Left forelimb (tissue), 1 donor: ENCODE results near the gene PRTFDC1.
"Not testable (repeated sequence)": the region's sequence is repeated elsewhere in the genome, so short reads cannot be mapped to it uniquely, and the experiment has no call there.

Experiments
- DNase-seq: peaks from one replicate; pipeline ENCODE4 v3.0.0-alpha.2; 2018; ENCODE audit warnings: low spot score

The PRTFDC1 gene

DNA sequence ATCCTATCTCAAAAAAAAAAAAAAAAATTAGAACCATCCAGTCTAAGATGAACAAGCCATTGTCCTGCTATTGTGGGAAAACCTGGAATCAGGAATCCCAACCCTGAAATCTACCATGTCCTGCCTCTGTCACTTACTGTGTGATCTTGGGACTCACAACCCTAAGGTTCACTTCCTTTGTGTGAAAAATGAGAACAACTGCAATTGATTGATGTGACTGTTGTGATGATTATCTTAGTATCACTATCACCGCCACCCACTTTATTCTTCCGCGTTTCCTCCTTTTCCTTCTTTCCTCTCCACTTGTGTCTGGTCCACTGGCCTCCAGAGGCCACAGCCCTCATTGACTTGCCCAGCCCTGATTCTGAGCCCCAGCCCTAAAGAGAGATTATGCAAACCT lies 12.6 kb upstream of the PRTFDC1 start:
- DNase-seq: no peak

- no peak for DNase-seq
Observed at GRCh38 chr10:24963521-24964041, 11.2 kb upstream of the PRTFDC1 start.

GRCh38 chr10:24962995-24963394 lies 10.6 kb upstream of the PRTFDC1 start:
- DNase-seq: no peak

DNA sequence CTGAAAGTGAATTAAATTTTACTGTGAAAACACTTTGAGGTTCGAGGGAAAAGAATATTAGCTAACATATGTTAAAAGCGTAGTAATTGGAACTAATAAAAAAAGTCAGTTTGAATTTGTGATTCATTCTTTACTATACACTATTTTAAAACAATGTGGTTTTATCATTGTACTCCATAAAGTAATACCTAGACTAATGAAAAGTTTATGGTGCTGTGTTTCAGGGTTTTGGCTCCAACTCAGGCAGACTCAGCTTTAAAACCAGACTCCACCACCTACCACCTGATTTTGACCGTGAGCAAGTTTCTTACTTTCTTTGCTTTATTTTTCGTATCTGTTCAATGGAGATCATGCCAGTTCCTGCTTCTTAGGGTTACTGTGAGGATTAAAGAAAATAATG lies 9.2 kb upstream of the PRTFDC1 start:
- no peak for DNase-seq

- DNase-seq: no peak
Observed at GRCh38 chr10:24959382-24959730, 7.0 kb upstream of the PRTFDC1 start.

GRCh38 chr10:24958721-24959381 lies 6.4 kb upstream of the PRTFDC1 start:
- peak; percentile 72 for DNase-seq

- DNase-seq: no peak
Observed at GRCh38 chr10:24958091-24958720, 5.8 kb upstream of the PRTFDC1 start.

DNA sequence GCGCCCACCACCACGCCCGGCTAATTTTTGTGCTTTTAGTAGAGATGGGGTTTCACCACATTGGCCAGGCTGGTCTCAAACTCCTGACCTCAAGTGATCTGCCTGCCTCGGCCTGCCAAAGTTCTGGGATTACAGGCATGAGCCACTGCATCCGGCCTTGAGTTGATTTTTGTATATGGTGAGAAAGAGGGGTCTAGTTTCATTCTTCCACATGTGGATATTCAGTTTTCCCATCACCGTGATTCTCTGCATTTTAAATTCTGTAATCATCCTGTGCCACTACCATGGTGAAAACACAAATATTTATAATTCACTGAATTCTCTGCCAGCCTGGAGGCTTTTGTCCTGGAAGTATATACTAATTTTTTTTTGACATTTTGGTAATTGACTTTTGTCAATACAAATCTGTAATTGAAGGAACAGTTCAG lies 5.2 kb upstream of the PRTFDC1 start:
- DNase-seq: not testable (repeated sequence)

GRCh38 chr10:24953675-24954074 lies 1.3 kb upstream of the PRTFDC1 start:
- no peak for DNase-seq

- peak; percentile 83 for DNase-seq
Observed at GRCh38 chr10:24952707-24953645, 570 bp upstream of the PRTFDC1 start.

- no peak for DNase-seq
Observed at GRCh38 chr10:24951201-24952142, 934 bp downstream of the PRTFDC1 start.

GRCh38 chr10:24950439-24950838 lies 2.0 kb downstream of the PRTFDC1 start:
- DNase-seq: no peak

GRCh38 chr10:24949616-24950015 lies 2.8 kb downstream of the PRTFDC1 start:
- no peak for DNase-seq

GRCh38 chr10:24947304-24948097 lies 4.9 kb downstream of the PRTFDC1 start:
- no peak for DNase-seq

DNA sequence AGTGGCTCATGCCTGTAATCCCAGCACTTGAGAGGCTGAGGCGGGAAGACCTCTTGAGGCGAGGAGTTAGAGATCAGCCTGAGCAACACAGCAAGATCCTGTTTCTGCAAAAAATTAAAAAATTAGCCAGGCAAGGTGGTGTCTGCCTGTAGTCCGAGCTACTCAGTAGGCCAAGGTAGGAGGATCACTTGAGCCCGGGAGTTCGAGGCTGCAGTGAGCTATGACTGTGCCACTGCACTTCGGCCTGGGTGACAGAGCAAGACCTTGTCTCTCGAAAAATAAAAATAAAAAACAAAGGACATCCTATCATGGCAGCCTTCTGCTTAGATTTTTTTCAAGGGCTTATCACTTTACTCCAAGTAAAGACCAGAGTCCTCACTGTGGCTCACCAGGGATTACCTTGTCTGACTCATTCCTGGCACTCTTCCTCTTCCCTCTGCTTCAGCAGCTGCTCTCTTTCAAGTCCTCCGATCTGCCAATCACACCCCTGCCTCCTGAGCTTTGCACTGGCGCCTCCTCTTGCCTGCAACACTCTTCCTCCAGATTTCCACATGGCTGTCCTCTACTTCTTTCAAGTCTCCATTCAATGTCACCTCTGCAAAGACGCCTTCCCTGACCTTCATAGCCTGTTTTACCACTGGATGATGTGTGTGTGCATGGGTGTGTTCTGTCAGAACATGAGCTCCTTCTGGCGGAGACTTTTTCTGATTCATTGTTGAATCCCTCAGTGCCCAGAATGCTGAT lies 7.7 kb downstream of the PRTFDC1 start:
- no peak for DNase-seq

GRCh38 chr10:24938525-24938924 lies 13.9 kb downstream of the PRTFDC1 start:
- no peak for DNase-seq

DNA sequence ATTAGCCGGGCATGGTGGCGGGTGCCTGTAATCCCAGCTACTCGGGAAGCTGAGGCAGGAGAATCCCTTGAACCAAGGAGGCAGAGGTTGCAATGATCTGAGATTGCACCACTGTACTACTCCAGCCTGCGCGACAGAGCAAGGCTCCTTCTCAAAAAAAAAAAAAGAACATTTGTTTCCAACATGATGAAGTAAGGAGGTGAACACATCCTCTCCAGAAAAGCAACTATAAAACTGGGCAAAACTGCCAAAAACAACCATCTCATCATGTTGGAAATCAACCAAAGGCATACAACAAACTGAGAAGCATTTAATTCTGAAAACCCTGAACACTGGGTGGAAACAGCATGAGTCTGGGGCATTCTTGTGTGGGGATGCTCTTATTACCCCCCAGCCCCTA lies 14.3 kb downstream of the PRTFDC1 start:
- no peak for DNase-seq

DNA sequence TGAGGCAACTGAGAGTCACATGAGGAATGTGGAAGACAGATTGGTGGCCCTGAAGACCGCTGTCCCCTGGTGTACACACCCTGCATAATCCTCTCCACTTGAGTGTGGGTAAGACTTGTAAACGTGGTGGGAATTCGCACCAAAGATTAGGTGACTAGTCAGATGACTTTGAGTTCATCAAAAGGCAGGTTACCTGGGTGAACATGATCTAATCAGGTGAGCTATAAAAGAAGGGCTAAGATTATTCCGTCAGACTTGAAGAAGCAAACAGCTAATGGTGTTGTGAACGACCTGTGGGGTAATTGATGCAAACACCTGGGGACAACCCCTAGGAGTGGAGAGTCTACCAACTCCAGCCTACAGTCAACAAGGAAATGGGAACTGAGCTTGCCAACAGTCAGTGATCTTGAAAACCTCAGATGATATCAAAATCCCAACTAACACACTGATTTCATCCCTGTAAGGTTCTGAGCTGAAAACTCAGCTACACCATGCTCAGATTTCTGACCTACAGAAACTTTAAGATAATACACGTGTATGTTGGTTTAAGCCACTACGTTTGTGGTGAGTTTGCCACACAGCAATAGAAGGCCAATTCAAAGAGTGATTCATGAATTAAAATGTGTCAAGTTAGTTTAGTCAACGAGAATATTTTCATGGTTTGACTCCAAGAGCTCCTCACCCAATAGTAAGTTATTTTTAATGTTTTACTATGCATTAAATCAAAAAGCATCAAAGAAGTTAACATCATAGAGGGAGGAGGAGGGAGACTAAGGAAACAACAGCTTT lies 16.7 kb downstream of the PRTFDC1 start:
- DNase-seq: no peak

GRCh38 chr10:24931236-24931635 lies 21.2 kb downstream of the PRTFDC1 start:
- no peak for DNase-seq
